ENCODE measurements around the gene SPACA6.

Gene SPACA6

DNA sequence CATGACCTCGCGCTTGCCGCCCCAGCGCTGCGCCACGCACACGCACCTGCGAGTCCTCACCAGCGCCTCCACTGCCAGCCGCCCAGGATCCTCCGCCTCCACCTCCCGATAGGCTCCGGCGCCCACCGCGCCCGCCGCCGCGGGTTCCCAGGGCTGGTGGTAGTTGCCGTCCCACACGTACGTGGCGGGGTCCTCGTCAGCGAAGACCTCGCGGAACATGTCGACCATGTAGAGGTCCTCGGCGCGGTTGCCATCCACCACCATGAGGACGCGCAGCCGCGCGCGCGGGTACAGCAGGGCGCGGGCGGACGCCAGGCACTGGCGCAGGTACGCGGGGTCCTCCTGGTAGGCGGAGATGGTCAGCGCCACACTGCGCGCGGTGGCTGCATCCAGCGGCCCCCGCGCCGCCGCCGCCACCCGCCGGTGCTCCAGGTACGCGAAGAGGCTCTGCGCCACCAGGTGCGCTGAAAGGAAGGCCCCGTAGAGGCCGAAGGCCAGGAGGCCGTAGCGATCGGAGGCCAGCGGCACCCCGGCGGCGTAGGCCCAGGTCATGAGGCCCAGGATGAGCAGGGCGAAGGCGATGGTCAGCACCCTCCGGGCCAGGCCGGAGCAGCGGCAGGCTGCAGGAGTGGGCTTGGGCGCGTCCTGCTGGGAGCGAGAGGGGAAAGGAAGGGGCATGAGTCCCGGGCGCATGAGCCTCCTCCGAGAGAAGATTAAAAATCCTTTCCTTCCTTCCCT is 26.3 kb downstream of the SPACA6 start:
- Mint-ChIP-seq H3K36me3 (ENCODE audit: low read depth) (peaks cover 5% of the 10 kb centered on the region), H3K27ac (no peak overlapping the region), H3K4me1 (peaks cover 5% of the 10 kb centered on the region), H3K9me3 (peaks cover 28% of the 10 kb centered on the region), H3K4me3 (peak overlapping the region; percentile 69), H3K27me3 (ENCODE audit: low read depth, poor library complexity) (peaks cover 85% of the 10 kb centered on the region)
- TF ChIP-seq, protein P1, sequence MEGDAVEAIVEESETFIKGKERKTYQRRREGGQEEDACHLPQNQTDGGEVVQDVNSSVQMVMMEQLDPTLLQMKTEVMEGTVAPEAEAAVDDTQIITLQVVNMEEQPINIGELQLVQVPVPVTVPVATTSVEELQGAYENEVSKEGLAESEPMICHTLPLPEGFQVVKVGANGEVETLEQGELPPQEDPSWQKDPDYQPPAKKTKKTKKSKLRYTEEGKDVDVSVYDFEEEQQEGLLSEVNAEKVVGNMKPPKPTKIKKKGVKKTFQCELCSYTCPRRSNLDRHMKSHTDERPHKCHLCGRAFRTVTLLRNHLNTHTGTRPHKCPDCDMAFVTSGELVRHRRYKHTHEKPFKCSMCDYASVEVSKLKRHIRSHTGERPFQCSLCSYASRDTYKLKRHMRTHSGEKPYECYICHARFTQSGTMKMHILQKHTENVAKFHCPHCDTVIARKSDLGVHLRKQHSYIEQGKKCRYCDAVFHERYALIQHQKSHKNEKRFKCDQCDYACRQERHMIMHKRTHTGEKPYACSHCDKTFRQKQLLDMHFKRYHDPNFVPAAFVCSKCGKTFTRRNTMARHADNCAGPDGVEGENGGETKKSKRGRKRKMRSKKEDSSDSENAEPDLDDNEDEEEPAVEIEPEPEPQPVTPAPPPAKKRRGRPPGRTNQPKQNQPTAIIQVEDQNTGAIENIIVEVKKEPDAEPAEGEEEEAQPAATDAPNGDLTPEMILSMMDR (IDR thresholded peaks at IDR 0.05): no peak
- DNase-seq: peak; percentile 15

DNA sequence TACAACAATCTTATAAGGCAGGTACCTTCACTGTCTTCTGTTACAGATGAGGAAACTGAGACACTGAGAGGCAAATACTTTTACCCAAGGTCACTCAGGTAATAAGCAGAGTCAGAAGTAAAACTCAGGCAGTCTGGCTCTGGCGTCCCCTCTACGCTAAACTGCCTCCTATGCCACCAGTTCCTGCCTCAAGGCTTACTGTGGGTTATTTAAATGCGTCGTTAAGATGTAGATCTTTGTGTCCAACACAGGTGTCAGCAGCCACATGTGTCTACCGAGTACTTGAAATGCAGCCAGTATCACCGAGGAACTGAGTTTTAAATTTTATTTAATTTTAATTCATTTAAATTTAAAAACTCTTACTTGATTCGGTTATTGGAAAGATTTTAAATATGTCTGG is 28.8 kb downstream of the SPACA6 start:
- Mint-ChIP-seq H3K36me3 (ENCODE audit: low read depth) (peaks cover 5% of the 10 kb centered on the region), H3K4me3 (no peak overlapping the region), H3K9me3 (peaks cover 35% of the 10 kb centered on the region), H3K27me3 (ENCODE audit: low read depth, poor library complexity) (peaks cover 76% of the 10 kb centered on the region), H3K4me1 (peaks cover 12% of the 10 kb centered on the region), H3K27ac (no peak overlapping the region)
- no peak for DNase-seq
- TF ChIP-seq, protein P1 (IDR thresholded peaks at IDR 0.05): no peak

DNA sequence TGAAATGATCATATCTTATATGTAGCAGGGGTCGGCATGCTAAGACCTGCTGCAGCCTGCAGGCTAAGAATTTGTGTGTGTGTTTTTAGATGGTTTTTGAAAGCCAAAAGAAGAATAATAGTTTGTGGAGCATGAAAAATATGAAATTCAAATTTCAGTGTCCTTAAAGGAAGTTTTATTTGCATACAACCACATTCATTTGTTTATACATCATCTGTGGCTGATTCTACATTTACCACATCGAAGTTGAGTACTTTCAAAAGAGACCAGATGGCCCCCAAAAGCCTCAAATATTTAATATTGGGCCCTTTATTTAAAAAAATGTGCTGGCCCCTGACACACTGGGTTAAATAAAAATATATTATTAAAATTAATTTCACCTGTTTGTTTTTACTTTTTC is 29.4 kb downstream of the SPACA6 start:
- Mint-ChIP-seq H3K9me3 (peaks cover 40% of the 10 kb centered on the region), H3K27me3 (ENCODE audit: low read depth, poor library complexity) (peaks cover 72% of the 10 kb centered on the region), H3K27ac (no peak overlapping the region), H3K4me3 (no peak overlapping the region), H3K4me1 (peaks cover 12% of the 10 kb centered on the region), H3K36me3 (ENCODE audit: low read depth) (peaks cover 5% of the 10 kb centered on the region)
- TF ChIP-seq, protein P1 (IDR thresholded peaks at IDR 0.05): no peak
- no peak for DNase-seq

DNA sequence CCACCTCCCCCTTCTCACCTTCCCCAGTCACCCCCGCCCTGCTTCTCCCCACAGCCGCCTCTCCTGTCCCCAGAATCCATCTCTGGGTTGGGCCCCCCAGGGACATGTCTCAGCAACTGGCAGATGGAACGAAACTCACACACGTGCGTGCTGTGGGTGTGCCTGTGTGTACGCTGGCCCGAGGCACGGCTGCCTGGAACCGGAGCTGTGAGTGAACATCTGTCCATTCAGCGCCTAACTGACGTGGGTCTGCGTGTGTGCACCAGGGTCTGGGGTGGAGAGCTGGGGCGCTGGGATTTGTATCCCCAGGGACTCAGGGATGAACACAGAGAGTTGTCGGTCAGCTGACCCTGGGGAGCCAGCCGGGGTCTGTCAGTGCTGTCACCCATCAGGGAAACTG is 31.4 kb downstream of the SPACA6 start:
- TF ChIP-seq, protein P1 (IDR thresholded peaks at IDR 0.05): no peak
- H3K4me1 Mint-ChIP-seq: peaks cover 12% of the 10 kb centered on the region
- no peak overlapping the region for H3K4me3 Mint-ChIP-seq
- H3K9me3 Mint-ChIP-seq: peaks cover 42% of the 10 kb centered on the region
- no peaks in the 10 kb centered on the region for H3K36me3 Mint-ChIP-seq (ENCODE audit: low read depth)
- DNase-seq: no peak
- peaks cover 63% of the 10 kb centered on the region for H3K27me3 Mint-ChIP-seq (ENCODE audit: low read depth, poor library complexity)
- H3K27ac Mint-ChIP-seq: no peak overlapping the region

DNA sequence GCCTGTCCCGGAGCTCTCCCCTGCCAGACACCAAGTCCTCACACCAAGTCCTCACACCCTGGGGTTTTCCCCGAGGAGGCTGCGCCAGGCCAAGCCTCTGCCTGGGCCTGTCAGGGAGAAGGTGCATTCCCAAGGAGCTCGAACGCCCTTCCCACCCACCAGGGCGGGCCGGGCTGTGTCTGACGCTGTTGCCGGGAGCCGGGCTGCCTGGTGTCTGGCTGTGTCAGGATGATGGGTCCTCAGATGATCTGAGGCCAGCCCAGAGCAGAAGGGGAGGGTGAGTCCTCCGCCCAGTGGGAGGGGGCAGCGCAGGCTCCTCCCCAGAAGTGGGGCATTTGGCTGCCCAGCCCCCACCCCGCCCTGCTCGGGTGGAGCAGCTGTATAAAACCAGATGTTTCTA is 32.9 kb downstream of the SPACA6 start:
- Mint-ChIP-seq H3K4me3 (no peak overlapping the region), H3K9me3 (peaks cover 48% of the 10 kb centered on the region), H3K36me3 (ENCODE audit: low read depth) (no peaks in the 10 kb centered on the region), H3K27me3 (ENCODE audit: low read depth, poor library complexity) (peaks cover 51% of the 10 kb centered on the region), H3K27ac (no peak overlapping the region), H3K4me1 (peaks cover 12% of the 10 kb centered on the region)
- TF ChIP-seq, protein P1 (IDR thresholded peaks at IDR 0.05): no peak
- no peak for DNase-seq

DNA sequence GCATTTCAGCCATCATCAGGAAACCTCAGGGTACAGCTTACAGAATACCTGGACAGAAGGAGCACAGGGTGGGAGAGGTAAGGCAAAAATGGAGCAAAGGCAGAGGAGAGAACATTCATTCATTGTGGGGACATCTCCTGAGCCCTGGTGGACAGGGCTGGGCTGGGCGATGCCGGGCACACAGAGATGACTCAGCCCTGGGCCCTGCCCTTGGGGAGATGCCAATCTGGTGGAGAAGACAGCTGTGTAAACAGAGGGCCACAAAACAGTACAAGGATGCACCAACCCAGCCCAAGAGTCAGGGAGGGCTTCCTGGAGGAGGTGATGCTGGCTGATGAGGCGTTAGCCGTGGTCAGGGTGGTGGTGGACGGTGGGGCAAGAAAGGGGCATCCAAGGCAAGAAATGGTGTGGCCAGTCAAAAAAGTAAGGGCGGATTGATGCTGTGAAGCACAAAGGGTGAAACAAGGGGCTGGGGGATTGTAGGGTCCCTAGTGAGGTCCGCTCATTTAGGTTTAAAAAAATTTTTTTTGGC is 34.3 kb downstream of the SPACA6 start:
- H3K27me3 Mint-ChIP-seq (ENCODE audit: low read depth, poor library complexity): peaks cover 42% of the 10 kb centered on the region
- H3K36me3 Mint-ChIP-seq (ENCODE audit: low read depth): no peaks in the 10 kb centered on the region
- no peak overlapping the region for H3K27ac Mint-ChIP-seq
- no peak for DNase-seq
- peaks cover 59% of the 10 kb centered on the region for H3K9me3 Mint-ChIP-seq
- H3K4me3 Mint-ChIP-seq: no peak overlapping the region
- peaks cover 12% of the 10 kb centered on the region for H3K4me1 Mint-ChIP-seq
- TF ChIP-seq, protein P1 (IDR thresholded peaks at IDR 0.05): no peak

Data from nephron progenitor cell (in vitro differentiated cells).